GM19372 (cell line): Measurements from ENCODE around the gene RERGL.
"Not testable (repeated sequence)": the region's sequence is repeated elsewhere in the genome, so short reads cannot be mapped to it uniquely, and the experiment has no call there.

ENCODE experiments used
- ATAC-seq: cut with Tn5 transposase; IDR thresholded peaks from one replicate; pipeline ENCODE4 v1.9.1; 2021; ENCODE audit warnings: mild to moderate bottlenecking, low read depth, moderate library complexity; ENCODE audit not compliant: unreplicated experiment

RERGL gene, protein sequence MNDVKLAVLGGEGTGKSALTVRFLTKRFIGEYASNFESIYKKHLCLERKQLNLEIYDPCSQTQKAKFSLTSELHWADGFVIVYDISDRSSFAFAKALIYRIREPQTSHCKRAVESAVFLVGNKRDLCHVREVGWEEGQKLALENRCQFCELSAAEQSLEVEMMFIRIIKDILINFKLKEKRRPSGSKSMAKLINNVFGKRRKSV

DNA sequence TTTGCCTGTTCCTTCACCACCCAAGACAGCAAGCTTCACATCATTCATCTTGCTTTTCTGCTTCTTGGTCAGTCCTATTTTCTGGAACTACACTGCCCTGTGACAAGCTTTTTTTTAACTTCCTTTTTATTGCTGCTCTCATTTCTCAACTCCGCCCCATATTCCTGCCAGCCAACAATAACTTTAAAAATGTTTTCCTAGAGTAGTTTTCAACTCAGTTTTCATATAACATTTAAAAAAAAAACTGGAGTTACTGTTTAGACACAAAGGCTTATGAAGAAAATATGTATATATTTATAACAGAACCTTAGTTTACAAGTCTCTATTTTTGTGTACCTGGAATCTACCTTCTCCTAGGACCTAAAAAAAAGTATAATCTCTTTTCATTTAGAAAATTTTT, at the start of gene RERGL:
Gene RERGL (minus strand): TSS at position 101 of the 400 bp plus-strand sequence. CDS start 53 bp downstream, at position 48.
- ATAC-seq = no peak

DNA sequence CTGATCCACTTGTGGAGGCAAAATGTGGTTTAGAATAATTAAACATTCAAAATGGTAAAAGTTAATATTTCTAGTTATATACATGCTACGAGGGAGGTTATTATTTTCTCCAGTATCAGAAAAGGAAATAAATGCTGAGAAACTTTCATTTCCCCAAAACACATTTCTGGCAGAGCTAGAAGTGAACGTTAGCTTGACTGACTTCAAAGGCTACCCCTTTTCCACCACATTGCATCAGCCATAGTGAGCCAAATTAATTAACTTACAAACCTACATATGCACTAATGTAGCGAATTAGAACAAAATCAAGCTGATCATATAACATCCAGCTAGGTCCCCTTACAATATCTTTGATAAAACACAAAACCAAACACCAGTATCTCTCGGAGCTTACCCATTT, 49.3 kb upstream of the RERGL start:
- ATAC-seq = no peak

GRCh38 chr12:18135509-18135908, 45.5 kb upstream of the RERGL start:
- ATAC-seq = no peak

- no peak for ATAC-seq
These were observed 45.1 kb upstream of the RERGL start for GRCh38 chr12:18135086-18135485.

- no peak for ATAC-seq
These were observed 40.9 kb upstream of the RERGL start for GRCh38 chr12:18130851-18131250.

DNA sequence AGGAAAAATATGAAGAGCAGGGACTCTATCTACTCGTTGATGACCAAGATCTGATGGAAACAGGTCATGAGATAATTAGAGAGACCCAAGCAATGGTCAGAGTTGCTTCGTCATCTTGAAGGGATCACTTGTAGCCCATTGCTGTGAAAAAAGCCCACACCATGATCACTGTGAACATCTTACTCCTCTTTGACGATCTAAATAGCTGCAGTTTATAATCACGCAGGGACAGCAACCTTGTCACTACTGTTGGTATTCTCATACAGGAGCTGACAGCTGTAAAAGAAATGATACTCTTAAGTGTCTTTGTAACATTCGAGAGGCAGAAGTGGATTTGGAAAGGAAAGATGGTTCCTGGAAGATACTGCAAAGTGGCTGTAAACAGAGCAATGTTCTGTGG, 33.7 kb upstream of the RERGL start:
- ATAC-seq = no peak

GRCh38 chr12:18120899-18121298, 30.9 kb upstream of the RERGL start:
- no peak for ATAC-seq

GRCh38 chr12:18108611-18109010, 18.6 kb upstream of the RERGL start:
- no peak for ATAC-seq

DNA sequence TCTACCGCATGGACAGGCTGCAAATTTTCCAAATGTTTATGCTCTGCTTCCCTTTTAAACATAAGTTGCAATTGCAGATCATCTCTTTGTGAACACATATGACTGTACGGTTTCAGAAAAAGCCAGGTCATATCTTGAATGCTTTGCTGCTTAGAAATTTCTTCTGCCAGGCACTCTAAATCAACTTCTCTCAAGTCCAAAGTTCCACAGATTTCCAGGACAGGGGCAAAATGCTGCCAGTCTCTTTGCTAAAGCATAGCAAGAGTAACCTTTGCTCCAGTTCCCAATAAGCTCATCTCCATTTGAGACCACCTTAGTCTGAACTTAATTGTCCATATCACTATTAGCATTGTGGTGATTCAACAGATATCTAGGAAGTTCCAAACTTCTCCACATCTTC, 13.6 kb upstream of the RERGL start:
- ATAC-seq = no peak

- ATAC-seq = no peak
These were observed 11.1 kb upstream of the RERGL start for GRCh38 chr12:18101043-18101442.

DNA sequence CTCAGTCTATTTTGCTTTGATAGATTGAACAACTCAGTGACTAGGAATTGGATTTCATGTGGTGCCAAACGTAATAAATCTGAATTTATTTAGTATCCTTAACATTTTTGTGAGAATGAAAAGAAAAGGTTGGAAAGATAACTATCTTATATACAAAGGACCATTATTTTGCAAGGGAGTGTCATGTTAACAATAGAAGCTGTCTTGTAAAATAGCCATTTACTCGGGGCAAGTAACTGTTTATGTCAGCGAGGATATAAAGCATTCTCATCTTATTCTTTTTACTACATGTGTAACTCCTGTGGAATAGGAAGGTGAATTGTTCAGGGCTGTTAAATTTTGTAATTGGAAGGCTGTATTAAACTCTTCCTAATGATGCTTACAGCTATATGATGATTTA, 5.9 kb downstream of the RERGL start:
- ATAC-seq = no peak

DNA sequence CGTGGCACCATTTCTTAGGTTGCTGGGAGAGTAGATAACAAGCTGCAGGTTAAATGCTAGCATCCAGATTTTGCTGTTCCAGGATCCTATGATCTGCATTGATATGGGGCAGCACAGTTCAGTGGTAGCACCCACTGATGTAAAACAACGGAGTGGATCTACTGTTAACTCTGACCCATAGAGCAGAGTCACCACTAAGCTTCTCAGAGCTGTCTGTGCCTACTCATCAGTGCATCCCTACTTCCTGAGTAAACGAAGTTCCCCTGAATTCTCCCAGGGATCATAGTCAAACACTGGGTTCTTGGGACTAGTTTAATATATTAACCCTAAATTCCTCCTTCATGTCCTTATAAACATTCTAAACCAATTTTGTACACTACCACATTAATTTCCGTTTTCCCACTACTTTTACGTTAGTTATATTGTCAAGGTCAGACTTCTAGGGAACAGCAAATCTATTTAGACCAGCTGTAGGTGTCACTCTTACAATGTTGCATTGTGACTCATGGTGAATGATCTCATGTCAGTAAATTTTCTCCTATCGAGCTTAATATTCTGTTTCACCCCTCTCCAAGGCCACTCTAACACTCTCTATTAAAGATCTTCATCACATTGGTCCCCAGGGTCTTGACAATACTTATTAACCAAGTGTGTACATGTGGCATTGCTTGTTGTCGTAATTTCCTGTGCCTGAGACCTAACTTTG, 10.3 kb downstream of the RERGL start:
- ATAC-seq = no peak

DNA sequence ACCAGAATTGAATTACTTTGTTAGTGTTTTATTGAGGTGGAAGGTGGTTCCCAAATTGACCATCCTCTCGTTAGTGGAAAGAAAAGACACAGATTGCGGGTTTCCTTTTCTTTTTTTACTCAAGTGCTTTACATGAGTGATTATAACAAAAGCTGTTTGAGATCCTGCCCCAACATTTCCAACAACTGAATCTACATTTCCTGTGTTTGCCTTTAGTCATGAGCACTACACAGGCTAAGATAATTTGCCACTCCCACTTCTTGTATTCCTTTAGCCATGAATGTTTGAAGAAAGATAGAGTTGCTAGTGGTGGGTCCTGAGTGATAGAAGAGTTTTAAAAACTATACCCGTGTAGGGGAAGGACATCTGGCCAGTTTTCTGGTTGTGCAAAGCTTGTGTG, 16.0 kb downstream of the RERGL start:
- no peak for ATAC-seq

GRCh38 chr12:18072723-18073122, 17.3 kb downstream of the RERGL start:
- no peak for ATAC-seq

- ATAC-seq = no peak
These were observed 18.7 kb downstream of the RERGL start for GRCh38 chr12:18071336-18071735.

- ATAC-seq = no peak
These were observed 21.6 kb downstream of the RERGL start for GRCh38 chr12:18068355-18068754.

DNA sequence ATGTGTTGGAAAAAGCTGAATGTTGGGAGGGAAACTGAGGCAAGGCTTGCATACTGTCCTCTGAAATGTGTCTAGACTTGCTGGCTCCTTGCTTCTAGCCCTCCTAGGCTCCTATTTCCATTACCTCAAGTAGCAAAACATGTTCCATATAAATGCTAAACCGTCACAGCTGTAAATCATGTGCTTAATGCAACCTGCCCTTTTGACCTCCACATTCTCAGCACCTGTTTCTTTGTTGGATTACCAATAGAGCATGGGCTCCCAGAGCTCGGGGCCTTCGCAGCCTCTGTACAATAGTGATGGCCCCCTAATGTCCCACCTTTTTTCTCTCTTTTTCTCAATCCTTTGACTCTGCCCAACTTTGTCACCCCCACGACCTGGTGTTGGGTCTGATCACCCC, 23.3 kb downstream of the RERGL start:
- no peak for ATAC-seq

- ATAC-seq = not testable (repeated sequence)
These were observed 27.1 kb downstream of the RERGL start for GRCh38 chr12:18062867-18063266.

DNA sequence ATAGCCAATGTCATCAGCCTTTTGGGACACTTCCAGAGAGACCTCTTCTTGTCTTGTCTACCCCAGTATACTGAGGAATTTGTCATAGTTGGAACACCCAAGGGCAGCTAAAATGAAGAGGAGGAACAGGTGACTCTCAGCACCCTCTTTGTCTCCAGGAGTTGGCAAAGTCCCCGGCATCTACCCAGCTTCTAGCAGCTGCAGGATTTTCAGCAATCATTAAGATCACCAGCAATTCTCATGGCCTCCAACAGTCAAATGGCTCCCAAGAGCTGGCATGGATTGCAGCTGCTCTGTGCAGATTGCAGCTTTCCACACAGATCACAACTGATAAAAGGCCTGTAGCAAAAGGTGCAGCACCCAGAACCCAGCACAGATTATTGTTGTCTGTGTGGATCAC, 32.9 kb downstream of the RERGL start:
- no peak for ATAC-seq

DNA sequence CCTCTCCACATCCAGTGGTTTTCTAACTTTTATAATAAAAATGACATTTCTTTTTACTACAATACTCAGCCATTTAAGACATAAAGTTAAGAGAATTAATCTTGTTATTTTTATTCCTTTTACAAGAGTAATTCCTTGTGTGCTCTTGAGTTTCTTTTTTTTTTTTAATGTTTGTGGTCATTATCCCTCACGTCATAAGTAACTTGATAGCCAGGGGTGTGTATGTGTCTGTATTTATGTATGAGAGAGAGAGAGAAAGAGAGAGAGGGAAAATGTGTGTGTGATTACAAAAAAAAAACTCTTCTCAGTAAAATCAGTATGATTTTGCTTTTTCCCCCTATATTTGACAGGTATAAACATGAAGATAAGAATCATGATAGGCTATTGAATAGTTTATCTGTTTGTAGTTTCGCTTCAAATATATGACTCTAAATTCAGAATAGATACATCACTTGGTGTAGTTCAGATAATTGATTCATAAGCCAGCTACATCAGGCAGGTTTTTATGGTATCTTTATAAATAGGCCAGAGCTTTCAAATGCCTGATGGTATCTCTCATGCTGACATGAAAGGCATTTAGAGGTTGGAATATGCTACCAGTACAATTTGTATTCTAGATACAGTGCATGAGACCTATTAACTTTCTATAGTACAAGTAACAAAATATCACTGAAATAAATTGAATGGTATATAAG, 34.9 kb downstream of the RERGL start:
- no peak for ATAC-seq

- ATAC-seq = no peak
These were observed 44.5 kb downstream of the RERGL start for GRCh38 chr12:18045446-18045992.
